ENCODE measurements around the gene TMCO1.
A peak's percentile ranks its signal among the peaks of the same experiment; 100 is the strongest.

DNA sequence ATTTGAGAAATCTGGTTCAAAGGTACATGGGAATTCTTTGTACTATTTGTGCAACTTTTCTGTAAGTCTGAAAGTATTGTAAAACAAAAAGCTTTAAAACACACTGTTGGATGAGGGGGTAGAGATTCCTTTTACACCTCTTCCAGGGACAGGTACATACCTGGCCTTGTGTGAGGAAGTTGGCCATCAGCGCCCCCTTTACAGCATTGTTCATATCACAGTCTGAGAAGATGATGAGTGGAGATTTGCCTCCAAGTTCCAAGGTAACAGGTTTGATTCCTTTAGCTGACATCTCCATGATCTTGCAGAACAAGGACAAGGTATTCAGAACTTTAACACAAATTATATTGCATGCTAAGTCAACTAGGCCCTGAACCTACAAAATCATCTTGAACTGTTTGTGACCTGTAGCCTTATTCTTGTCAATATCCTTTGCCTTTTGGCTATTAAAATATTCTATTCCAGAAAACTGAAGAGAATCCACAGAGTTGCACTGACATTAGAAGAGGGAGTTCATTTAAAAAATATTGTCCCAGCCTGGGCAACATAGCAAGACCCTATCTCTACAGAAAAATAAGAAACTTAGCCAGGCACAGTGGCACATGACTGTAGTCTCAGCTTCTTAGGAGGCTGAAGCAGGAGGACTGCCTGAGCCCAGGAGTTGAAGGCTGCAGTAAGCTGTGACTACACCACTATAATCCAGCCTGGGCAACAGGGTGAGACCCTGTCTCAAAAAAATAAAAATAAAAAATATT is 89.2 kb downstream of the TMCO1 start:
- TF ChIP-seq CTCF (conservative IDR thresholded peaks at IDR 0.05; ENCODE audit: low read length) (peak; percentile 34), EZH2phosphoT487 (IDR thresholded peaks at IDR 0.05; ENCODE audit: borderline replicate concordance) (no peak)

Measured in Loucy (cell line).